ENCODE results near the gene RPS19.
"Not testable (repeated sequence)": the region's sequence is repeated elsewhere in the genome, so short reads cannot be mapped to it uniquely, and the experiment has no call there.

Gene RPS19

DNA sequence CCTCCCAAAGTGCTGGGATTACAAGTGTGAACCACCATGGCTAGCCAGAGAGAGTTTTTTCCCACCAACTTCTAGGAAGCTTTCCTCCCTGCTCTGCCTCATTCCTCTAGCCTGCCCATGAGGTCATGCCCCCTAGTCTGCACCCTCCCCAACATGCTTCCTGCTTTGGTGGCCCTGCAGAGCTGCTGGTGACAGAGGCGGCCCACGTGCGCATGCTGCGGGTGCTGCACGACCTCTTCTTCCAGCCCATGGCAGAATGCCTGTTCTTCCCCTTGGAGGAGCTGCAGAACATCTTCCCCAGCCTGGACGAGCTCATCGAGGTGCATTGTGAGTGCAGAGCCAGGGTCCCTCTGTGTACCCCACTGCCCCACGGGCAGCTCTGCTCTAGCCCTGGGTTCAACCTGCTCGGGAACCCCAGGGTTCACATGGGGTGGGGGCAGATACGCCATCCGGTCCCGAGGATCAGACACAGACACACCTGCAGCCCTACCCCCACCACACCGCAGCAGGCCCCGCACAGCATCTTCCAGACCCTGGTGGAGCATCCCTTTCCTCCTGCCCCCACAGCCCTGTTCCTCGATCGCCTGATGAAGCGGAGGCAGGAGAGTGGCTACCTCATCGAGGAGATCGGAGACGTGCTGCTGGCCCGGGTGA is 41.8 kb downstream of the RPS19 start:
- DNase-seq (ENCODE audit: low read depth in 2 of 2), result no peak

- DNase-seq (ENCODE audit: low read depth in 2 of 2), result no peak
These were observed 42.5 kb downstream of the RPS19 start for GRCh38 chr19:41902594-41902993.

DNA sequence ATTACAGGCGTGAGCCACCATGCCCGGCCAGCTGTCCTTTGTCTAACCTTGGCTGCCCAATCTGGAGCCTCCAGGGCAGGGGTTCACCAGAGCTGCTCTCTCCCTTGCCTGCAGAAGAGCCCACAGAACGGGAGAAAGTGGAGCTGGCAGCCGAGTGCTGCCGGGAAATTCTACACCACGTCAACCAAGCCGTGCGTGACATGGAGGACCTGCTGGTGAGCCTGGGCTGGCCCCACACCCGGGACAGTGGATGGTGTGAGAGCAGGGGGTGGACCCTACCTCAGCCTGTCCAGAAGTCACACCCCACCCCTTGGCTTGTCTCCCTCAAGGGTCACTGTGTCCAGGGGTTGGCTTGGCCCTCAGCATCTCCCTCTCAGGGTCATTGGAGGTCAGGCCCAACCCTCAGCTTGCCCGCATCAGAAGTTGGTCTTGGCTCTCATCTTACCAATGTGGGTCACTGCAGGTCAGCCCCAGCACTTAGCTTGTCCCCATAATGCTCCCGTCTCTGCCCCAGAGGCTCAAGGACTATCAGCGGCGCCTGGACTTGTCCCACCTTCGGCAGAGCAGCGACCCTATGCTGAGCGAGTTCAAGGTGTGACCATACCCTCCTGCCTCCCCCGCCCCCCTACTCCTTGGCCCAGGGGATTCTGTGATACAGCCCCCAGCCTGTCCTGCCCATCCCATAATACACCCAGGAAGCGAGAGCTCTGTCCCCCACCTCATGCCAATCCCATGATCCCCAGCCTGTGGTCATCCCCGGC is 43.3 kb downstream of the RPS19 start:
- DNase-seq (ENCODE audit: low read depth in 2 of 2), result no peak

DNA sequence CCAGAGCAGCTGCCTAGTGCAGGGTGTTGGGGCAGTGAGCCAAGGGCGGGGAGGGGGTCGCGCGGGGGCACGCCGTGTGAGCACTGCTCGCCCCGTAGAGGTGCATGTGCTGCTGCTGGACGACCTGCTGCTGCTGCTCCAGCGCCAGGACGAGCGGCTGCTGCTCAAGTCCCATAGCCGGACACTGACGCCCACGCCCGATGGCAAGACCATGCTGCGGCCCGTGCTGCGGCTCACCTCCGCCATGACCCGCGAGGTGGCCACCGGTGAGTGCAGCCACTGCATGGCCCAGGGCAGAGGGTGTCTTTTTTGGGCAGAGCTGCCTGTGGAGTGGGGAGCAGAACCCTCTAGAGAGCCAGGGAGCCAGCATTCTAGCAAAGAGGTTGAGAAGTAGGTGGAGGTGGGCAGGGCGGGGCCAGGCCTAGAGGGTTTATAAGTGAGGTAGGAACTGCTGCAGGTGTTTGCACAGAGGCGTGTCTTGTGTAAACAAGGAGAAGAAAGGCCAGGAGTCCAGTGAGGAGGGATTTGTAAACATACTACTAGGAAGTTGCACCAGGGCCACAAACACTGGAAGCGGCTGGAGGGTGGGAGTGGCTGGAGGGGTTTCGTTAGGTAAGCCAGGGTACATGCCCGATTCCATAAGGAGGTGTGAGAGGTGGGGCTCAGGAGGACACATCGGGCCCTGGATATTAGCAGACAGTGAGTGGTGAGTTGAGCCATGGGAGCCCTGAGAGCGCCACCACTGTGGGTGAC is 44.2 kb downstream of the RPS19 start:
- DNase-seq (ENCODE audit: low read depth in 2 of 2), result no peak

DNA sequence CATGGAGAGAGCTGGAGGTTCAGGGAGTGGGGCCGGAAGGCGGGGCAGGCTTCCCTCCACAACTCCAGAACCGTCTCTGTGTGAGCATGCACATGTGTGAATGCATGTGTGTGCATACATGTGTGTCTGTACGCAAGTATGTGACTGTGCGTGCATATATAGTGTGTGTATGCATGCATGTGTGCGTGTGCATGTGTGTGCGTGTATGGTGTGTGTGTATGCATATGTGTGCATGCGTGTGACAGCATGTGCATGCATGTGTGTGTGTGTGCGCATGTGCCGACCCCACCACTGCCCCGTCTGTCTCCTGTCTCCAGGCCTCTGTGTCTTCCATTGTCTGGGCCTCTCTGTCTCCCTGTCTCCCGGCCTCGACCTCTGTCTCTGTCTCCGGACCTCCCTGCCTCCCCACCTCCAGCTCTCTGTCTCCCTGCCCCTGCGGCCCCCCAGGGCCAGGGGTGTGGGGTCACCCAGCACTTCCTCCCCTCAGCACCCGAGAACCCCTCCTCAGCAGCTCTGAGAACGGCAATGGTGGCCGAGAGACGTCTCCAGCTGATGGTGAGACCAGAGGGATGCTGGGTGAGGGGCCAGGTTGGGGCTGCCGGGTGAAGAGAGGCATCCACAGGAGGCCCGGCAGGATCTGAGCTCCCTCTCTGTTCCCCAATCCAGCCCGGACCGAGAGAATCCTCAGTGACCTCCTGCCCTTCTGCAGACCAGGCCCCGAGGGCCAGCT is 45.4 kb downstream of the RPS19 start:
- DNase-seq (ENCODE audit: low read depth in 2 of 2), result no peak

DNA sequence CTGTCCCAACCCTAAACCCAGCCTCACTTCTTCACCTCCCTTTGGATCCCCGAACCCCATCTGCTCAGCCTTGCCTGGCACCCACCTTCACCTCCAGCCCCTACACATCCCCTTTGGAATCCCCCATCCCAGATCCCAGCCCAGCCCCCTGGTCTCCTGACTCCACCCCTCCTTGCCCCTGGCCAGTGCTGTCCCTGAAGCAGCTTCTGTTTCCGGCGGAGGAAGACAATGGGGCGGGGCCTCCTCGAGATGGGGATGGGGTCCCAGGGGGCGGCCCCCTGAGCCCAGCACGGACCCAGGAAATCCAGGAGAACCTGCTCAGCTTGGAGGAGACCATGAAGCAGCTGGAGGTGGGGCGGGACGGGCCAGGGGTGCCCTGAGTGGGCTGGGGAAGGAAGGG is 46.2 kb downstream of the RPS19 start:
- no peak for DNase-seq (ENCODE audit: low read depth in 2 of 2)

- no peak for DNase-seq (ENCODE audit: low read depth in 2 of 2)
These were observed 47.0 kb downstream of the RPS19 start for GRCh38 chr19:41906916-41907680.

- no peak for DNase-seq (ENCODE audit: low read depth in 2 of 2)
These were observed 48.0 kb downstream of the RPS19 start for GRCh38 chr19:41907994-41908615.

DNA sequence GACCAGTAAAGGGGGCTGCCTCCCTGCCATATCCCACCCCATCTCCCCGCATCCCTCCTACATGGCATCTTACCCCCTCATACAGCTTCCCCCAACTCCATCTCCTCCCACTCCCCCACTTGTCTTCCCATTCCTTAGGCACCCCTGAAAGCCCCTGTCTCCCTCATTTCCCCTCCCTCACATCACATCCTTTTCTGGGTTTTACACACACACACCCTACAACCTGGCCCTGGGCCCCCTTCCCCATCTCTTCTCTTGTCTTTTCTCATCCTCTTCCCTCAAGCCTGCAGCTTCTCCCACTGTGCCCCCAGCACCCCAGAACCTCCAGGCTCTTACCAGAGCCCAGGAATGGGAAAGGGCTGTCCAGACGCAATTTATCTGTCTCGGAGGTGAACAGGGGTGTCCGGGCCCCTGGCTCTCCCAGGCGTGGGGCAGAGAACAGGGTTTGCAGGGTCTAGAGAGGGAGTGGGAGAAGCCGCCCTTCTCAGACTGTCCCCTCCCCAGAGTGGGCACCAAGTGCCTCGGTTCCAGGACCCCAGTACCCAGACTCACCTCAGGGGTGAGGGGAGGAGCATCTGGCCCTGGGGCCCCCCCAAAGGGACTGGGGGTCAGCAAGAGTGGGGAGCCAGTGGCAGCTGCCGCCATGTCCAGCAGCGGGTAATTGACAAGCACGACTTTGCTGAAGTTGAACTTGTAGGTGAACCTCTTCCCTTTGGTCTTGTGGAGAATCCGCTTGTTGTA is 48.8 kb downstream of the RPS19 start:
- DNase-seq (ENCODE audit: low read depth in 2 of 2), result no peak

- no peak for DNase-seq (ENCODE audit: low read depth in 2 of 2)
These were observed 49.7 kb downstream of the RPS19 start for GRCh38 chr19:41909706-41910105.

GRCh38 chr19:41910240-41910991 is 50.4 kb downstream of the RPS19 start:
- DNase-seq (ENCODE audit: low read depth in 2 of 2), result no peak

GRCh38 chr19:41910992-41911888 is 51.2 kb downstream of the RPS19 start:
- no peak for DNase-seq (ENCODE audit: low read depth in 2 of 2)

GRCh38 chr19:41911889-41912731 is 52.1 kb downstream of the RPS19 start:
- no peak for DNase-seq (ENCODE audit: low read depth in 2 of 2)

- no peak for DNase-seq (ENCODE audit: low read depth in 2 of 2)
These were observed 53.0 kb downstream of the RPS19 start for GRCh38 chr19:41912899-41913537.

DNA sequence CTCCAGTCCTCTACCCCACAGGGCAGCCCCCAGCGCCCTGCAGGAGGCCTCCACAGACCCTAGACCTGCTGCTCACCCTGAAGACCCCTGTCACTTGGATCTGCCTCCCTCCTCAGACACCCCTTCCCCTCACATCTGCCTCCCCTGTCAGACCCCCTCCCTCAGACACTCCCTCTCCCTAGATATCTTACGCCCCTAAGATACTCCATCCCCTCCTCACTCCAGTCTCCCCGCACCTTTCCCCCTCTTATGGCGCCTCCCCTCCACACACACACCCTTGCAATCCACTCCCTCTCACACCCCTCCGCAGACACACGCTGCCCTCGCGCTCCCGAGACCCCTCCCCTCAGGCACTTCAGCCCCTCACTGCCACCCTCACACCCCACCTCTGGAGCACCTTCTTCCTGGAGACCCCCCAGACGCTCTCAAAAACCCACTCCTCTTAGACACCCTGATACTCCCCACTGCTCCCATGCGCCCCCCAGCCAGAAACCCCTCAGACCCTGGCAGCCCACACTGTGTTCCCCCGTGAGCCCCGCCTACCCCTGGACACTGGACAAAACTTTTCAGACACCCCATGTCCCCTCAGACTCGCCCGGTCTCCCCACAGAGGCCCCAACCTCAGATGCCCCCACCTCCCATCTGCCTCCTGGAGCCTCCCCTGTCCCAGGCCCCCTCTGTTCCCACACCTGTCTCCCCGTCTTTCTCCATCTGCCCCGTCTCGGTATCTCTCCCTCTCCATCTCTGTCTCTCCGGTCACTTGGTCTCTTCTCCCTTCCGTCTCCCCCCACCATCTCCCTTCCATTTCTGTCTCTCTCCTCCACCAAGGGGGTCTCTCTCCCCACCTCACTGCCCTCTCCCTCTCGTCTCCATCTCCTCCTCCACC is 53.7 kb downstream of the RPS19 start:
- no peak for DNase-seq (ENCODE audit: low read depth in 2 of 2)

DNA sequence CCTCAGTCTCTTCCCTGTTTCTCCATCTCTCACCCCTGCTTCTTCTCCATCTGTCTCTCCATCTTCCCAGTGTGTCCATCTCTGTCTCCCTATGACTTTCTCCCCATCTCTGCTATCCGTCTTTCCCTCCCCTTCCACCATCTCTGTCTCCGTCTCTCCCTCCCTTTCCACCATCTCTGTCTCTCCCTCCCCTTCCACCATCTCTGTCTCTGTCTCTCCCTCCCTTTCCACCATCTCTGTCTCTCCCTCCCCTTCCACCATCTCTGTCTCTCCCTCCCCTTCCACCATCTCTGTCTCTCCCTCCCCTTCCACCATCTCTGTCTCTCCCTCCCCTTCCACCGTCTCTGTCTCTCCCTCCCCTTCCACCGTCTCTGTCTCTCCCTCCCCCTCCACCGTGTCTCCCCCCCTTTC is 54.4 kb downstream of the RPS19 start:
- DNase-seq (ENCODE audit: low read depth in 2 of 2), result not testable (repeated sequence)

All from activated CD8-positive, alpha-beta memory T cell treated with anti-CD3 and anti-CD28 coated beads for 4 hours (primary cell).